GM21576 (cell line): ENCODE data around the gene FCSK.
A peak's percentile ranks its signal among the peaks of the same experiment; 100 is the strongest.

Source experiments
- ATAC-seq: cut with Tn5 transposase; IDR thresholded peaks from one replicate; pipeline ENCODE4 v1.9.1; 2021; ENCODE audit warnings: mild to moderate bottlenecking, moderate library complexity; ENCODE audit not compliant: unreplicated experiment

FCSK gene

GRCh38 chr16:70453117-70453891 is 1.1 kb upstream of the FCSK start:
- no peak for ATAC-seq

DNA sequence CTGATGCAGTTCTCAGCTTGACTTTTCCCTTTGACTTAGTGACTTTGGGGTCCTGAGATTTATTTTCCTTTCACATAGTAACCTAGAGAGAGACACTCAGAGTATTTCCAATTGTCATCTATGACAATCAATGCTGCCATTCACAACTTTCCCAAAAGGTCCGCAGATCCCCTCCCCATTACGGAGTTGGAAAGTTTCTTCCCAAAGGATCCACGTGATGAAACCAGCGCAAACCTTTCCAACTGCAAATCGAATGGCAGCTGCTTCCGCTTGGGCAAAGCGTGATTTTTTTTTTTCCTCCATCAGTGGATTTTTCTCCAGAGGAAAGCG is 538 bp upstream of the FCSK start:
- peak; percentile 18 for ATAC-seq

DNA sequence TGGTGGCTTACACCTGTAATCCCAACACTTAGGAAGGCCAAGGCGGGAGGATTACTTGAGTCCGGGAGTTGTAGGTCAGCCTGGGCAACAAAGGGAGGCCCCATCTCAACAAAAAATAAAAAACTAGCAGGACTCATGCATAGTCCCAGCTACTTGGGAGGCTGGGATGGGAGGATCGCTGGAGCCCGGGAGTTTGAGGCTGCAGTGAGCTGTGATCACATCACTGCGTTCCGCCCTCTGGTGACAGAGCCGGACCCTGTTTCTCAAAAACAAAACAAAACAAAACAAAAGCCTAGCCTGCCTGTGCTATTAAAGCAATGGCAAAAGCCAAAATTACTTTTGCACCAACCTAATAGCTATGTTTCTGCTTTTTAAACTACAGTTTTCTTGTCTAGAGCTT is 1.5 kb downstream of the FCSK start:
- ATAC-seq, result no peak

GRCh38 chr16:70457446-70458166 is 3.2 kb downstream of the FCSK start:
- no peak for ATAC-seq

DNA sequence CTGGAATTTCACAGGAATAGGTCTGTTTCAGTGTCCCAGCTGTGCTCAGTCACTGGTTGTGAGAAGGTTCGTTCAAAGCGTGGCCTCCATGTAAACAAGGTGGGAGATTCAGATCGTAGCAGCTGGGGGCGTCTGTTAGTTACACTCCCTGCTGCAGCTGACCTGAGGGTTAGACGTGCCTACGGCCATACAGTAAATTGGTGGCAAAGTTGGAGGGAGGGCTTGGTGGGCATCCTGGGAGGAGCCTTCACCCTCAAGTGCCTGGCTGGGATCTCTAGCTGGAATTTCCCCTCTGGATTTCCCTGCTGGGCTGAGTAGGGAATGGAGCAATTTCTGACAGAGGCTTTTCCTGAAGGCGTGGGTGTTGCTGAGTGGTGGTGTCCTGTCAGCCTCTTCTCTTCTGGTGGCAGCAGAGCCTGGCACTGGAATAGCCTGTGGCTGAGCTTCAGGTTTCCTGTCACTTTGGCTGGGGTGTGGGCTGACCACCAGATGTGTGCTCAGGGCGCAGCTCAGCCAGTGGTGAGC is 6.4 kb downstream of the FCSK start:
- ATAC-seq, result no peak

DNA sequence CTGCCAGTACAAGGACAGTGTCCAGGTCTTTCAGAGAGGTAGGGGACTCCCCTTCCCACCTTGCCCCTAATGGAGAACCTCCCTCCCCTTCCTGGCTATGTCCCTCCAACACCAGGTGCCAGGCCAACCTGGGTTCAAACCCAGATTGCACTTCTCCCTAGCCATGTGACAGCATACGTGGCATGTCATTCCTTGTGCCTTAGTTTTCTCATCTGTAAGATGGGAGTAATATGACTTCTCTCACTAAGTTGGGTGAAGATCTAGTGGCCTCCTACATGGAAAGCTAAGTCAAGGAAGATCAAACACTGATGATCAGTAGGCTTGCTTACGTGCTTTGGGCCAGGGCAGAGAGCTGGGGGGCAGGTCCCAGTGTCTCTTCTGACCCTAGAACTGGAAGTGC is 8.8 kb downstream of the FCSK start:
- ATAC-seq, result no peak

DNA sequence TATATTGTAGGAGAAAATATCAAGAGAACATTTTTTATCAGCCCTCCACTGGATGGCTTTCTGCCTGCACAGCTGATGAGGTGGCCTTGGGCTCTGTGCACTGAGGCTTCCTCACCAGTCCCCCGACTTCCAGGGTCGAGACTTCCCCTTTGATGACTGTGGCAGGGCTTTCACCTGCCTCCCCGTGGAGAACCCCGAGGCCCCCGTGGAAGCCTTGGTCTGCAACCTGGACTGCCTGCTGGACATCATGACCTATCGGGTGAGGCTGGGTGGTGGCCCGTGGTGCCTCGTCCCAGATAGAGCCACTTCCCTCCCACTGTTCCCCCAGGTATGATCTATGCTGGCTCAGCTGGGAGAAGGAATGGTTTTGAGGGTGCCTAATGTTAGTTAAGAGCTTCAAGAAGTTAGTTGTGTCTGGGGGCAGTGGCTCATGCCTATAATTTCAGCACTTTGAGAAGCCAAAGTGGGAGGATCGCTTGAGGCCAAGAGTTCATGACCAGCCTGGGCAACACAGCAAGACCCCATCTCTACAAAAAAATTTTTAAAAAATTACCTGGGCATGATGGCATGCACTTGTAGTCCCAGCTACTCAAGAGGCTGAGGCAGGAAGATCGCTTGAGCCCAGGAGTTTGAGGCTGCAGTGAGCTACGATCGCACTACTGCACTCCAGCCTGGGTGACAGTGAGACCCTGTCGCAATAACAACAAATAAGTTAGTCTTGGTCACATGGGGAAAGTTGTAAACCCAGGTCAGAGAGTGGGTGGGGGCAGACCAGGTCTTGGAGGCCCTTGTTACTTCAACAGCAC is 11.8 kb downstream of the FCSK start:
- ATAC-seq, result no peak

DNA sequence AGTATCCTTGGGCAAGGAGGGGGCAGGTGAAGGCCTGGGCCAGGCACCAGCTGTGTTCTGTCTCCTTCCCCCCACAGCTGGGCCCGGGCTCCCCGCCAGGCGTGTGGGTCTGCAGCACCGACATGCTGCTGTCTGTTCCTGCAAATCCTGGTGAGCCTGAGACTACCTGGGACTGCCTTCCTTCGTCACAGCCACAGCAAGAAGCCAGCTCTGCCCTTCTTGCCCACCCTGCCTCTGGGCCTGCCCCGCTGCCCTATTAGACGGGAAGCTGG is 12.3 kb downstream of the FCSK start:
- no peak for ATAC-seq

DNA sequence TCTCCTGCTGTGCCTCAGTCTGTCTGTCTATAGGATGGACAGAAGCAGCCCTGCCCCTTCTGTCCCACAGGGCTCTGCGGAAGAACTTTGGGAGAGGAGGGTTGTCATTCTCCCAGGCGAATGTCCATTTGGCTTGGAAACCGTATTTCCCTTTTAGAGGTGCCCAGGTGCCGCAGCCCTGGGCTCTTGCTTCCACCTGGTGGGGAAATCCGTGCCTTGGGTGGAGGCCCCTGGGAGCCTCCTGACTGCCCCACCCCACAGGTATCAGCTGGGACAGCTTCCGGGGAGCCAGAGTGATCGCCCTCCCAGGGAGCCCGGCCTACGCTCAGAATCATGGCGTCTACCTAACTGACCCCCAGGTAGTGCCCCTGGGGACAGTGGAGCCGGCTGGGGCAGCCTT is 12.7 kb downstream of the FCSK start:
- ATAC-seq, result no peak

- no peak for ATAC-seq
These were observed 13.2 kb downstream of the FCSK start for GRCh38 chr16:70467608-70468007.

GRCh38 chr16:70468776-70469525 is 14.6 kb downstream of the FCSK start:
- no peak for ATAC-seq

DNA sequence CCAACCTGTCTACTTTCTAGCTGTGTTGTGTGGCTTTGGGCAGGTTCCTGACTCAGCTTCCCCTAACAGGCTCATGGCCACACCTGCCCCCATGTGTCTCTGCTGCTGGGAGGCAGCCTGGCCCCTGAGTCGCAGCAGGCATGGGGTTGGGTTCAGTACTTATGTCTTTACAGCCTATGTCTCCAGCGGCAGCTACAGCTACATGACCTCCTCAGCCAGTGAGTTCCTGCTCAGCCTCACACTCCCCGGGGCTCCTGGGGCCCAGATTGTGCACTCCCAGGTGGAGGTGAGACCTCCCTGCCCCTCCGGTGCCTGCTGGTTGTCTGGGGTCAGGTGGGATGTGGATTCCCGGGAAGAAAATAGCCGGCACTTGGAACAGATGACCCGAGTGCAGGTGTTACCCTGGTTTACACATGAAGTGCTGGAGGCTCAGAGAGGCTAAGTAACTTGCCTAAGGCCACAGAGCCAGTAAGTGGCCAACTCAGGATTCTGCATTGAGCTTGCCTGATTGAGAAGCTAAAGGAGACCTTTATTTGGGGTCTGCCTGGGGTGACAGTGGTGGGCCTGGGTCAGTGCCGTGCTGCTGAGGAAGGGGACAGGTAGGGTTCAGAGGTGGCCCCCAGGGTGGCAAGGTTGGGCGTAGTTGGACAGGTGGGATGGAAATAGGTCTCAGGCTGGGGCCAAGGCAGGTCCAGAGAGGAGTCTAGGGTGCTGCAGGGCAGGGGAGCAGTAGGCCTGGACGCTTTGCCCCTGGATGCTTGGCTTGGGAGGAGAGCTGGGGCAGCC is 15.9 kb downstream of the FCSK start:
- ATAC-seq, result no peak

- ATAC-seq, result no peak
These were observed 16.5 kb downstream of the FCSK start for GRCh38 chr16:70470927-70471341.

- no peak for ATAC-seq
These were observed 18.5 kb downstream of the FCSK start for GRCh38 chr16:70472786-70473433.

GRCh38 chr16:70473446-70474319 is 19.3 kb downstream of the FCSK start:
- ATAC-seq, result no peak

GRCh38 chr16:70474320-70475053 is 20.1 kb downstream of the FCSK start:
- ATAC-seq, result no peak

- no peak for ATAC-seq
These were observed 20.9 kb downstream of the FCSK start for GRCh38 chr16:70475054-70475871.
